ENCODE data around the gene VPS51. TPM values are rescaled to one million over a fixed set of nuclear protein-coding genes. Genes with fewer than 3 reads are reported as not detected.

VPS51 gene
- total RNA-seq, 6 donors from 2014 or later, result 102 to 531 (median 175) TPM

DNA sequence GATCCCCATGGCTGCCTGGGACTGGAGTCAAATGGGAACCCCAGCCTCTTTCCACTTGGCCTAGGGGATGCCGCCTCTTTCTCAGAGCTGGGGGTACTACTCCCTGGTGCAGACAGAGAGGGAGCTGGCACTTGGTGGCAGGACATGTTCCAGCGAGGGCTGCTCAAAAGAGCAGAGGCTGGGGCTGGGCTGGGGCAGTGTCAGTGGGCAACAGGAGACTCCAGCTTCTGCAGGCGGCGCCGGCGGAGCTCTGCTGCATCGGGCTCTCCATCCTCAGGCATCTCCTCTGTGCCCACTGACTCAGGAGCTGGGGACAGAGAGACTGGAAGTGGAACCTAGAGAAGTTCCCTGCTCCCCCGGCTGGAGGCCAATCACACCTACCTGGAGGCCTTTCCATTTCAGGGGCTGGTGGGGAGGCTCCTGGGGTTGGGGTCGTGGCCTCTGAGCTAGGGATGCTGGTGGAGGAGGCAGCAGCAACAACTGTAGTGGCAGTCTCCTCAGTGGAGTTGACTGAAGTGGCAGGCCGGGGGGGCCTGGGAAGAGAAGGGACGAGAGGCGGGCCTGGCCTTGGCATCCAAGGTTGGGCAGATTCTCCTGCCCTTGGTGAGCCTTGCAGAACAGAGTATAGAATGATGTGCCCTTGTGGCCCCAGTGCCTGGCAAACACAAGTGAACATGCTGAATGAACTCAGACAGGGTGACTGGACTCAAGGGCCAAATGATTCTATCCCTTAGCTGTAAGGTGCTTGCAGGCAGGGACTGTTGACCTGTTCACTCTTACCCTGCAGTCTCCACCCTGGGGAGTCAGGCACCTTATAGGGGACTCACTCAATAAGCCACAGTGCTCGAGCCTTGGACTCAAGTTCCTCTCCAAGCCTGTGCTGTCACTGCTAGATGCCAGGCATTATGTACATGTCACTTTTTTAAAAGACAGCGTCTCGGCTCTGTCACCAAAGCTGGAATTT lies 32.5 kb downstream of the VPS51 start:
- ATAC-seq (ENCODE audit: low FRiP score in 2 of 2), result no peak
- no peak for DNase-seq
- WGBS, 2 donors, result 90 to 92% methylated on average over 9 to 15 of the region's 15 CpGs
- no peak overlapping the region for H3K27ac ChIP-seq
- H3K4me3 ChIP-seq, result no peak overlapping the region
- H3K36me3 ChIP-seq, result peaks cover 45 to 89% (median 83%) of the 10 kb centered on the region in 4 donors
- no peaks in the 10 kb centered on the region for H3K27me3 ChIP-seq
- H3K9me3 ChIP-seq, result no peaks in the 10 kb centered on the region
- TF ChIP-seq CTCF (IDR thresholded peaks at IDR 0.05) (no peak), POLR2A (IDR thresholded peaks at IDR 0.05) (no peak), EP300 (IDR thresholded peaks at IDR 0.05) (no peak), POLR2AphosphoS5 (IDR thresholded peaks at IDR 0.05) (no peak)
- H3K4me1 ChIP-seq, result peaks cover 13 to 16% (median 14%) of the 10 kb centered on the region in 4 donors

GRCh38 chr11:65129649-65130441 lies 33.8 kb downstream of the VPS51 start:
- WGBS, 2 donors, result 92 to 95% methylated on average over 5 to 10 of the region's 13 CpGs
- Histone ChIP-seq H3K4me3 (no peak overlapping the region), H3K4me1 (peaks cover 15 to 22% (median 18%) of the 10 kb centered on the region in 4 donors), H3K27me3 (no peaks in the 10 kb centered on the region), H3K36me3 (peaks cover 45 to 80% (median 78%) of the 10 kb centered on the region in 4 donors), H3K9me3 (no peaks in the 10 kb centered on the region), H3K27ac (no peak overlapping the region)
- ATAC-seq (ENCODE audit: low FRiP score in 2 of 2) (no peak), DNase-seq (no peak)
- TF ChIP-seq POLR2AphosphoS5 (IDR thresholded peaks at IDR 0.05) (no peak), EP300 (IDR thresholded peaks at IDR 0.05) (no peak), POLR2A (IDR thresholded peaks at IDR 0.05) (no peak), CTCF (IDR thresholded peaks at IDR 0.05) (no peak)

DNA sequence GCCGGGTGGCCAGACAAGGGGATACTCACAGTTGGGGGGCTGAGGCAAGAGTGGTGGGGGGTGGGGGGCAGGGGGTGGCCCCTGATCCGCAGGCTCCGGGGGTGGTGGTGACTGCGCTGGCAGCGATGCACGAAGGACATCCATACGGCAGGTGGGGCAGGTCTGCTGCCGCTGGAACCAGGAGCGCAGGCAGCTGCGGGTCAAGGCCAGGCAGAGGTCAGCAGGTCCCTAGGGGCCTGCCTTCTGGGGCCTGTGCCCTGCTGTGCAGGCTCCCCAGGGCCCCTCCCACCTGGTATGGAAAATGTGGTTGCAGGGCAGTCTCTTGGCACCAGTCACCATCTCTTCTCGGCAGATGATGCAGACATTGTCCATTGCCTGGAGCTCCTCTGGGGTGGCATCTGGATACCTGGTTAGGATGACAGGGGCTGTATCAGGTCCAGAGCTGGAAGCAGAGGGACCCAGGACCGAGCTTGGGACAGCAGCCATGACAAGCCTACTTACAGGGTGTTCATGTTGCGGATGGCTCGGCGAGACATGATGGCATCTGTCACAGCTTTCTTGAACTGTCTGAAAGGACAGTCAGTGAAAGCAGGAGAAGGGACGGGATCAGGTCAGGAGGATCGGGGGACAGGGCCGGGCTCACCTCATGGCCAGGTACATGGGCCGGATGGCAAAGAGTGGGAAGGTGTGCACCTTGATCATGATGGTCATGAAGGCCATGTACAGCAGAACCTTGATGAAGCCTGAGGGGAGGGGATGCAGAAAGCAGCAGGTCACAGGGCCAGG lies 34.8 kb downstream of the VPS51 start:
- WGBS, 2 donors, result 90% methylated on average over 12 to 19 of the region's 19 CpGs
- DNase-seq, result no peak

More for the DNA sequence above, 34.8 kb downstream of the VPS51 start:
- ATAC-seq (ENCODE audit: low FRiP score in 2 of 2), result no peak
- TF ChIP-seq CTCF (IDR thresholded peaks at IDR 0.05) (no peak), EP300 (IDR thresholded peaks at IDR 0.05) (no peak)
- H3K27ac ChIP-seq, result no peak overlapping the region
- peaks cover 43 to 71% (median 68%) of the 10 kb centered on the region in 4 donors for H3K36me3 ChIP-seq
- H3K9me3 ChIP-seq, result no peaks in the 10 kb centered on the region
- H3K27me3 ChIP-seq, result no peaks in the 10 kb centered on the region
- H3K4me1 ChIP-seq, result peaks cover 20 to 30% (median 25%) of the 10 kb centered on the region in 4 donors
- H3K4me3 ChIP-seq, result no peak overlapping the region
